HG02623 (cell line): ENCODE data around the gene ZNF79.
"Not testable (repeated sequence)": the region's sequence is repeated elsewhere in the genome, so short reads cannot be mapped to it uniquely, and the experiment has no call there.

Source experiments
- ATAC-seq: cut with Tn5 transposase; IDR thresholded peaks from one replicate; pipeline ENCODE4 v1.9.1; 2021; ENCODE audit warnings: moderate library complexity; ENCODE audit not compliant: unreplicated experiment

Gene ZNF79

GRCh38 chr9:127451858-127452656 lies 27.9 kb downstream of the ZNF79 start:
- peak; percentile 8 for ATAC-seq

GRCh38 chr9:127452691-127453090 lies 28.5 kb downstream of the ZNF79 start:
- ATAC-seq: no peak

GRCh38 chr9:127455324-127455992 lies 31.3 kb downstream of the ZNF79 start:
- ATAC-seq: no peak

GRCh38 chr9:127457191-127457878 lies 33.2 kb downstream of the ZNF79 start:
- ATAC-seq: no peak

DNA sequence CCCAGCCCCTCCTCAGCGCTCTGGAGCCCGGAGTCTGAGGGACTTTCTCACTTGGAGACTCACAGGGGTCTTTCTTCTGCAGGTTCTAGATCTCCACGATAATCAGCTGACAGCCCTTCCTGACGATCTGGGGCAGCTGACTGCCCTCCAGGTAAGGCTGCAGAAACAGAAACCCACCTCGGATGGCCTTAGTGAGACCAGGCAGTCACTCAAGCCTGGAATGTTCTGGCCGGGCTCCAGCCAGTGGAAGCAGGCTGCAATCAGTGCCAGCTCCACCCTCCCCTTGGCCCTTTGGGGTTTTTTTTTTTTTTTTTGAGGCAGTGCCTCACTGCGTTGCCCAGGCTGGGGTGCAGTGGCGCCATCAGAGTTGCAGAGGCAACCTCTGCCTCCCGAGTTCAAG lies 34.7 kb downstream of the ZNF79 start:
- no peak for ATAC-seq

DNA sequence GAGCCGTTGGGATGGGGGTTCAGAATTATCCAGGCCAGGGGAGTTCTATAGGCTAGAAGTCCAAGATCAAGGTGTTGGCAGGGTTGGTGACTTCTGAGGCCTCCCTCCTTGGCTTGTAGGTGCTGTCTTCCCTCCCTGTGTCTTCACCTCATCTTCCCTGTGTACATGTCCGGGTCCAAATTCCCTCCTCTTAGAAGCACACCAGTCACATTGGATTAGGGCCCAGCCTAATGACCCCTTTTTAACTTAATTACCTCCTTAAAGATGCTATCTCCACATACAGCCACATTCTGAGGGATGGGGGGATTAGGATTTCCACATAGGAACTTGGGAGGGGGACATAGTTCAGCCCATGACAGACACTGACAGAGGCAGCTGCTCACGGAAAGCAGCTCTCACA lies 39.2 kb downstream of the ZNF79 start:
- no peak for ATAC-seq

GRCh38 chr9:127463911-127464310 lies 39.7 kb downstream of the ZNF79 start:
- no peak for ATAC-seq

- not testable (repeated sequence) for ATAC-seq
Observed at GRCh38 chr9:127466407-127466917, 42.3 kb downstream of the ZNF79 start.

DNA sequence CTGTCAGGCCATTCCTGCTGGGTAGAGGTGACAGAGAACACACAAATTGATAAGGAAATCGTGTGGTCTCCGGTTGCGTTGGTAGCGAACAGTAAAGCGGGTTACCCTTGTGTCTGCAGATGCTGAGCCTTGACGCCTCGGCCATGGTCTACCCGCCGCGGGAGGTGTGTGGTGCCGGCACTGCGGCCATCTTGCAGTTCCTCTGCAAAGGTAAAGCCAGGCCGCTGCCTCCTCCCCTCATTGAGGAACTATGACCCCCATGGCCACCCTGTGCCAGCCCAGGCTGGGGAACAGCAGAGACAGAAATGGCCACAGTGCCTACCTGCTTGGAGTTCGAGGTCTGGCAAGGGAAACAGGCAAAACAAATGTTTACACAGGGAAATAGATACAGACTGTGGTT lies 43.4 kb downstream of the ZNF79 start:
- no peak for ATAC-seq

DNA sequence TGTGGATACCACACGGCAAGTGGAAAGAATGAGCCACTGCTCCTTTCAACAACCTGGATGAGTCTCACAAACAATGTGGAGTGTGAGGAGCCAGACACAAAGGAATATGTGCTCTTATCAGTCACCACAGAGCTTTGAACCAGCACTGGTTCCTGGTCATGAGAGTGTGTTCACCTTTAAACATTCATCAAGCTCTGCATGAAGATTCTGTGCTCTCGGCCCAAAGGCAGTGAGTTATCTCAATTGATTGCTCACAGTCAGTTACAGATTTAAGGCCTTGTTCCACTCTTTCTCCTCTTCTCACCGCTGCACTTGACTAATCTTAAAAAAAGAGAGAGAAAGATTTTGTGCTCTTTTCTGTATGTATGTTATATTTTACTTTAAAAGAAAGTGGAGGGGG lies 46.5 kb downstream of the ZNF79 start:
- no peak for ATAC-seq

- no peak for ATAC-seq
Observed at GRCh38 chr9:127473501-127473900, 49.3 kb downstream of the ZNF79 start.

DNA sequence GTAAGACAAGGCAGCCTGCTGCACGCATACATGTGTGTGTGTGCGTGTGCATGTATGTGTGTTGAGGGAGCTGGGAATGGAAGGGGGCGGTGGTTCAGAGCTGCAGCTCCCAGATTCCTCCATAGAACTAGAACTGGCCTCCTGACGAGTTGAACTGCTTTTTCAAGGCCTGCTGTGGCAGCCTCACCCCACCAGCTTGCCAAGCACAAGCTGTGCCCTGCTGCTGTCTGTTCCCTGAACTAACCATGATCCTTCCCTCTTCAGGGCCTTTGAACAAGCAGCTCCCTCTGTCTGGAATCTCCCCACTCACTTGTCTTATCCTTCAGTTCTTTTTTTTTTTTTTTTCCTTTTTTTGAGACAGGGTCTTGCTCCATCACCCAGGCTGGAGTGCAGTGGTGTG lies 49.8 kb downstream of the ZNF79 start:
- no peak for ATAC-seq

DNA sequence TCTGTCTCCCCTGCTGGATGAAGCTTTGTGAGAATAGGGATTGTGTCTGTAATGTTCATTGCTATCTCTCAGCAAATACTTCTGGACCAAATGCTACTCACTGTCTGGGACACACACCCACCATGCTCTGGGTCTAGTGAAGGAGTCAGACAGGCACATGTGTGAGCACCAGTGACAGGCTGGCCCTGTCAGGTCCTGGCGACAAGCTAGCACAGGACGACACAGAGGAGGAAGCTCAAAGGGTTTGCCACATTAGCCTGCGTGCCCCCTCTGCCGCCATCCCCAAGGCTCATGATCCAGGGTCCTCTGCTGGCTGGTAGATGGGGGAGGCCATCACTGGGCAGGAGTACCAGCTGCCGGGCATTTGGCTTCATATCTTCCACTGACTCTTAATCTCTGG lies 50.4 kb downstream of the ZNF79 start:
- no peak for ATAC-seq

- ATAC-seq: no peak
Observed at GRCh38 chr9:127479507-127480081, 55.4 kb downstream of the ZNF79 start.

DNA sequence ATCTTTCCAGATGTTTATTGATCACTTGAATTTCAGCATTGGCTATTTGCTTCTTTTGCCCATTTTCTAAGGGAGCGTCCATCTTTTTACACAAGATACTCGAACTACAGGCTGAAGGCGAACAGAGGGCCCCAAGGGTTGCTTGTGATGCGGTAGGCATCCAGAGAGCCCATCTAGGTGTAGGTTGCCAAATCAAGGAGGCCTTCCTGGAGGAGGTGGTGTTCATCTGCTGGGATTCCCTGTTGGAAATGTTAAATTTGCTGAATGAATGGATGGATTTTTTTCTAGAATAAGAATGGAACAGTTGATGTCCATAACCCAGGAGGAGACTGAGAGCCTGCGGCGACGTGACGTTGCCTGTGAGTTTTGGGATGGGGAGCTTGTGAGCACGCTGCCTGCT lies 58.5 kb downstream of the ZNF79 start:
- ATAC-seq: no peak

- no peak for ATAC-seq
Observed at GRCh38 chr9:127485995-127486394, 61.8 kb downstream of the ZNF79 start.

DNA sequence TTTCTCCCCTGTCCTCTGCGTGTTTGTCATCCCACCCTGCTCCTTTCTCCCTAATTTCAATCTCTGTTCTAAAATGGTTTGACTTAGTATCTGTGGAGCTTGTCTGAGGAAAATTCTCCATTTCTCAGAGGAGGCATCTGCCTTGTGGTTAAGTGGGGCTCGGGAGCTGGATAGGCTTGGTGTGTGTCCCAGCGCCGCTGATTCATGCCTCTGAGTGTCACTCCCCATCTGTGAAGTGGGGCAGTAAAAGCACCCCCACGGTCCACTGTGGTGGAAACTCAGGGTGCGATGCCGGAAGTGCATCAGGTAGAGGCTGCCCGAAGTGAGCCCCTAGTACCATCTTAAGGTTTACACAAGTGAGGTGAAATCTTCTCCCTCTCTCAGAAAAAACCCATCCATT lies 64.8 kb downstream of the ZNF79 start:
- ATAC-seq: no peak

GRCh38 chr9:127489471-127490115 lies 65.4 kb downstream of the ZNF79 start:
- no peak for ATAC-seq

GRCh38 chr9:127490535-127491230 lies 66.5 kb downstream of the ZNF79 start:
- no peak for ATAC-seq

DNA sequence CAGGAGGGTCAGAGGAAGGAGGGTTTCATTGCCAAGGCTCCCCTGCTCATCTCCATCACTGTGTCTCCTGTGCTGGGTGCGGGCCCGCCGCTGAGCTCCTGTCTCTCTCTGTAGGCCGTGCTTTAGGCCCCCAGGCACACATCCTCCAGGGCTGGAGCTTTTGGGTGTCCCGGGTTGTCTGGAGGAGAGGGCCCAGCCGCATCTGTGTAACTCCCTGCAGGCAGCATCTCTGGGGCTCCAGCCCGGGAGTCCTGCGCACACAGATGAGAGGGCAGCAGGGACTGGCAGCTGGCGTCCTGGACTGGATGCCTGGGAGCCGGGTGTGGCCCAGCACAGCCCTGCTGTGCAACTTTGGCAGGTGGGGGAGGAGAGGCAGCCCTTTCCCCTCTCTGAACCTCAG lies 67.3 kb downstream of the ZNF79 start:
- no peak for ATAC-seq
